ENCODE data around the gene BLVRB.
"Not testable (repeated sequence)": the region's sequence is repeated elsewhere in the genome, so short reads cannot be mapped to it uniquely, and the experiment has no call there.

Gene BLVRB

DNA sequence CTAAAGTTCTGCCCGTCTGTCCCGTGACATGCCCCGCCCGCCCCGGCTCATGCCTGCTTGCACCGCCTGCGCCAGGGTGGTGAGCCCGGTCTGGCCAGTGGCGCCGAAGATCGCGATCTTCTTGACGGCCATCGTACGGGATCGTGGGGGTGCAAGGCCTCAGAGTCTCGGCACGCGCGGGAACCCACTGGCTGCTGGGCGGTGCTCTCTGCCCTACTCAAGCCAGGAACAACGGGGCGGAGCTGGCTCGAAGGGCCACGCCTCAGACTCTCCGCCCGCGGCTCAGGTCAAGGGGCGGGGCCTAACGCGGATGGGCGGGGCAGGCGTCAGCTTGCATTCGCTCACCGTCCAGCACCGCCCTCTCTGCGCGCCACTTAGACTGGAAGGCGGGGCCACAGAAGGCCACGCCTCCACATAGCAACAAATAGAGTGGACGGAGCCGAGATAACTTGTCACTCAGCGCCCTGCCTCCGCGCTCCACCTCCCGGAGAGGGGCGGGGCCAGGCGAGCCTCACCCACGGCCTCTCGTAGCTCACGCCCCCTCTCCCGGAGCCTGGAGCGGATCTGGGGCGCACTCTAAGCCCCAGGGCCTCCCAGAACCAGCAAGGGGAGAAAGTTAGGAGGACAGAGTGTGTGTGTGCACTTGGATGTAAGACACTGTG lies at the start of gene BLVRB:
BLVRB (minus strand) TSS at position 189 of the 662 bp plus-strand sequence; CDS start at position 132, 57 bp downstream.
- peak; percentile 61 to 100 (median 98) for DNase-seq

DNA sequence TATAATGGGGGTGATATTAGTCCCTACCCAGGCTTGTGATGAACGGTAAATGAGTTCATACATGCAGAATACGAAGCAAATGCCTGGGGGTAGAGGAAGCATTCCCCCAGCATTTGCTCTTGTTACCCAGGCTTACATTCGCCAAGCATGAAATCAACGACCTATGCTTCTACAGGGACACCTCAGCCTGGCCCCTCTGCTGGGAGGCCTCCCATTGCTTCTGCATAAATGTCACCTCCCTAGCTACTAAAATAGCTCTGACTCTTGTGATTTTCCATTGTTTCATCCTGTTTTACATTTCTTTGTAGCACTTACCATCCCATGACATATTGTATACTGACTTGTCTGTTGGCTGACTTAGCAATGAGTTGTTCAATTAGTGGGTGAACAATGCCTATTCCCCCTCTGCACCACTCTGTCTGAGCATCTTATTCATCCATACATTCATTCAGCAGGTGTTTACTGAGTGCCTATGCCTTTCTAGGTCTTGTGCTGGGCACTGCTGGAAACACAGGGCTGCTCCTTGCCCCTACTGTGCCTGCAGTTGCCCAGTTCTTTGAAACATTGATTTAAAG lies 48.3 kb upstream of the BLVRB start:
- no peak for DNase-seq

DNA sequence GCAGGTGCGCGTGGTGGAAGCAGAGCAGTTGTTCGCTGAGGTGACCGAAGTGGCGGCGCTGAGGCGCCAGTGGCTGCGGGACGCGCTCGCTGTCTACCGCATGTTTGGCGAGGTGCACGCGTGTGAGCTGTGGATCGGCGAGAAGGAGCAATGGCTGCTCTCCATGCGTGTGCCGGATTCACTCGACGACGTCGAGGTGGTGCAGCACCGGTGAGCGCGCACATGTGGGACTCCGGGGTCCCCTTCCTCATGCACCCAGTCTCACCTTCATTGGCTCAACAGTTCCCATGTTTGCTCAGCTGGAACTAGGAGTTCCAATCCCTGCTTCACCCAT lies 47.8 kb upstream of the BLVRB start:
- DNase-seq = no peak

DNA sequence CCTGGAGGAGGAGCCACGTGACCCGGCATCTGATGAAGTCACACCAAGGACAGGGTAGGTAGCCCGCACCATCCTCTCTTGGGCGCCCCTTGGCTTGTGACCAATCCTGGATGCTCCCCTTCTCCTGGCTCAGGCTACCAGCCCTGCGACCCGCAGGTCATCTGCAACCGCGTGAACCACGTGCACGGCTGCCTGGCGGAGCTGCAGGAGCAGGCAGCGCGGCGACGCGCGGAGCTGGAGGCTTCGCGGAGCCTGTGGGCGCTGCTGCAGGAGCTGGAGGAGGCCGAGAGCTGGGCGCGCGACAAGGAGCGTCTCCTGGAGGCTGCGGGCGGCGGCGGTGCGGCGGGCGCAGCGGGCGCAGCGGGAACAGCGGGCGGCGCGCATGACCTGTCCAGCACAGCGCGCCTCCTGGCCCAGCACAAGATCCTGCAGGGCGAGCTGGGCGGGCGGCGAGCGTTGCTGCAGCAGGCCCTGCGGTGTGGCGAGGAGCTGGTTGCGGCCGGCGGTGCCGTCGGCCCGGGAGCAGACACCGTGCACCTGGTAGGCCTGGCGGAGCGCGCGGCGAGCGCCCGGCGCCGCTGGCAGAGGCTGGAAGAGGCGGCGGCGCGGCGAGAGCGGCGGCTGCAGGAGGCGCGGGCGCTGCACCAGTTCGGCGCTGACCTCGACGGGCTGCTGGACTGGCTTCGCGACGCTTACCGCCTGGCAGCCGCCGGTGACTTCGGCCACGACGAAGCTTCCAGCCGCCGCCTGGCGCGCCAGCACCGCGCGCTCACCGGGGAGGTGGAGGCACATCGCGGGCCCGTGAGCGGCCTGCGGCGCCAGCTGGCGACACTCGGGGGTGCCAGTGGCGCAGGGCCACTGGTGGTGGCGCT lies 47.2 kb upstream of the BLVRB start:
- no peak for DNase-seq

DNA sequence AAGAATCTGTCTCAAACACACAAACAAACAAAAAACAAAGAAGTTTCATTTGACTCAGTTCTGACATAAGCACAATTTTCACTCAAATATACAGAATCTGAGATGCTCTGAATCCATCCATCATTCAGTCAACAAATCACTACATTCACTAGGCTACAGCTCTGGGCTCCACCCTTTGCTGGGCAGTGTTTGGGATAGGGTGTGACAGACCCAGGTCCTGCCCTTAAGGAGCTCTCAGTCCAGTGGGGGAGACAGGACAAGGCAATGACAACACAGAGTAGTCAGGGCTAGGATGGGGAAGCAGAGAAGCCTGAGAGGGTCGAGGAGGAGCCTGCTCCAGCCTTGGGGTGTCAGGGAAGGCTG lies 46.5 kb upstream of the BLVRB start:
- no peak for DNase-seq

DNA sequence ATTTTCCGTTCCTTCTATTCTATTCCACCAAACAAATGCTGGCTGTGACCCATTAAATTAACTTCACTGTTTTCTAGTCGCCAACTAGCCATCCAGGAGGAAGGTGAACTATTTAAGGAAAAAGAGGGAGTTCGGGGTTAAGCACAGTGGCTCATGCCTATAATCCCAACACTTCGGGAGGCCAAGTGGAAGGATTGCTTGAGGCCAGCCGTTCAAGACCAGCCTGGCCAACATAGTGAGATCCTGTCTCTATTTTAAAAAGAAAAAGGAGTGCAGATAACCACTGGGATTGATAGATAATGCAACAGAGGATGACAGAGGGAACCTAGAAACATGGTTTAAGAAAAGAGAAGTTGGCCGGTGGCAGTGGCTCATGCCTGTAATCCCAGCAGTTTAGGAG lies 45.9 kb upstream of the BLVRB start:
- DNase-seq = no peak

DNA sequence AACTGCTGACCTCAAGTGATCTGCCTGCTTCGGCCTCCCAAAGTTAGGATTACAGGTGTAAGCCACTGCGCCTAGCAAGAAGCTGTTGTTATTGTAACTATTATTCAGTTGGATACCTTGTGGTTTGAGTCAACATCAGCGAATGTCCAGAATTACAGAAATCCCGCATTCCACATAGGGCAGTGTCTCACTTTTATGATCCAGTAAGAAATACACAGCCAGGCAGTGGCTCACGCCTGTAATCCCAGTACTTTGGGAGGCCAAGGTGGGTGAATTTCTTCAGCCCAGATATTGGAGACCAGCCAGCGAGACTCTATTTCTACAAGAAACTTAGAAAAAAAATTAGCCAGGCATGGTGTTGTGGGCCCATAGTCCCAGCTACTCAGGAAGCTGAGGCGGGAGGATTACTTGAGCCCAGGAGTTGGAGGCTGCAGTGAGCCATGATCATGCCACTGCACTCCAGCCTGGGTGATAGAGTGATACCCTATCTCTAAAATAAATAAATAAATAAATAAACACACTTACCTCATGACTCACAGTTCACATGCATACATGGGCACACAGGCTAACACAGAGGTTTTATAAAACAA lies 45.1 kb upstream of the BLVRB start:
- DNase-seq = no peak

DNA sequence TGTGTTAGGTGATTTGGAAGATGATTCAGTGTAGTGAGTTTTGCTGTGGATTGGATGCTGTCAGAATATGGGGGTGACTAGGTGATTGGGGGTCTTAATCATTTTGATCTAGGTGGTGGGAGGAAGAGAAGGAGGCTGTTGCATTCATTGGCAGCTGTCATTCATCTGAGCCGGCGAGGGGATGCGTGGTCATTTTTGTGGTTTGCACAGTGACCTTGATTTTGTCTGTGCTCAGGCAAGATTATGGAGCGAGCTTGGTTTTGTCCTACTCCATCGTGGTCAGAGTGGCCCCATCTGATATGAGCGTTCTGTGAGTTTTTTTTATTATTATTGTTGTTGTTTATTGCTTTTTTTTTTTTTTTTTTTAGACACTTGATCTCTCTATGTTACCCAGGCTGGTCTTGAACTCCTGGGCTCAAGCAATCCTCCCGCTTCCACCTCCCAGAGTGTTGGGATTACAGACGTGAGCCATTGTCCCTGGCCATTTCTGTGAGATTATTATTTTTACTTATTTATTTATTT lies 43.3 kb upstream of the BLVRB start:
- no peak for DNase-seq

DNA sequence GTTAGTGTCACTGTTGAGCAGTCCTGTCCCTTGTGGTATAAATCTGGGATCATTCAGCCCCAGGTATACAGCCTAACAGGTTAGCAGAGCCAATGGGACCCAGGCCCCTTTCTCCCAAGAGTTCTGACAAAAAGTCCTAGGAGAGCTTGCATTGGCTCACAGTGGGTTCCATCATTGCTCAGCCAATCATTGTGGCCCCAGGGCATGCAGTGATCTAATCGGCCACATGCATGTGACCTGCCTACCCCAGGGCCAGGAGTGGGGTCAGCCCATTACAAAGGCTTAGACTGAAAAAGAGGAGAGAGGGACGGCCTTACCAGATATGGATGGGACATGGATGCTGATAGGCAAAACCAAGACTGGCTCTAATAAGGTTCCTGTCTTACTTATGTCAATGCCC lies 42.3 kb upstream of the BLVRB start:
- no peak for DNase-seq

DNA sequence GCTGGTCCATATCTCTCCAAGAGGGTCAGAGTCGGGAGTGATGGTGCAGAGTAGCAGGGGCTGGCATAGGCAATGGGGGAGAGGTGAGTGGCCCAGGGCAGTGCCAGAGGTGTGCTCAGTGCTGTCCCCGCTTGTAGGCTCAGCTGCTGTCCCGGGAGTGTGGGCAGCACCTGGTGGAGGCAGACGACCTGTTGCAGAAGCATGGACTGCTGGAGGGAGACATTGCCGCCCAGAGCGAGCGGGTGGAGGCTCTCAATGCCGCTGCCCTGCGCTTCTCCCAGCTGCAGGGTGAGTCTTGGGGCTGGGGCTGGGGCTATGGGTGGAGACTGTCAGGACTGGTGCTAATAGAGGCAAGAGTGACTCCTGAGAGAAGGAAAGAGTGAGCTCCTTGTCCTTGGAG lies 40.6 kb upstream of the BLVRB start:
- no peak for DNase-seq

DNA sequence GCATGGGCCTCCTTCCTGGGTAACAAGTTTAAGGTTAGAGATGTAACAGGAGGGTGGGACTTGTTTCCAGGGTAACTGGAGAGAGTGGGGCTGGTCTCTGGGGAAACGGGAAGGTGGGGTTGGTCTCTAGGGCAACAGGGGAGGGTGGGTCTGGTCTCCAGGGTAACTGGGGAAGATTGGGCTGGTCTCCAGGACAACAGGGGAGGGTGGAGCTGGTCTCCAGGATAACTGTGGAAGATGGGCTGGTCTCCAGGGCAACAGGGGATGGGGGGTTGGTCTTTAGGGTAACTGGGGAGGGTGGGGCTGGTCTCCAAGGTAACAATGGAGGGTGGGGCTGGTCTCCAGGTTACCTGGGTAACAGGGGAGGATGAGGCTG lies 37.8 kb upstream of the BLVRB start:
- DNase-seq = peak in 33 of 58 donors; percentile 5 to 70 (median 43)

DNA sequence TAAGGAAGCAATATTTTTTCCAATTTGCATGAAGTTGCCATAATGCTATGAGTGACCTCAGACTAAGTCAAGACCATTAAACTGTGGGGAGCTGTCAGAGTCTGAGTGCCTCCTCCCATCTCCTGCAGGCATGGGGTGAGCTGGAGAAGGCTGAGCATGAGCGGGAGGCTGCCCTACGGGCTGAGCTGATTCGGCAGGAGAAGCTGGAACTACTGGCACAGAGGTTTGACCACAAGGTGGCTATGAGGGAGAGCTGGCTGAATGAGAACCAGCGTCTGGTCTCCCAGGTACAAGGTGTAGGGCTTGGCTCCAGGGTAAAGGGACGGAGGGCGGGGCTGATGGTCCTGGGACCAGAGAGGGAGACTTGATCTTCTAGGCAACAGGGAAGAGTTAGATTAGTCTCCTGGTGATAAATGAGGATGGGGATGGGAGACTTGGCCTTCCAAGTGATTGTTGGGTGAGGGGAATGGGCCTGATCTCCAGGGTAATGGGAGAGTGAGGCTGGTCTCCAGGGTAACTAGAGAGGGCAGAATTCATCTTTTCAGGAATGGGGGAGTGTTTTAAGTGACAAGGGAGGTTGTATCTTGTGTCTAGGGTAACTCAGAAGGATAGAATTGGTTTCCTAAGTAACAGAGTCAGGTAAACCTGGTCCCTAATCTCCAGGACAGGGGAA lies 37.2 kb upstream of the BLVRB start:
- no peak for DNase-seq

DNA sequence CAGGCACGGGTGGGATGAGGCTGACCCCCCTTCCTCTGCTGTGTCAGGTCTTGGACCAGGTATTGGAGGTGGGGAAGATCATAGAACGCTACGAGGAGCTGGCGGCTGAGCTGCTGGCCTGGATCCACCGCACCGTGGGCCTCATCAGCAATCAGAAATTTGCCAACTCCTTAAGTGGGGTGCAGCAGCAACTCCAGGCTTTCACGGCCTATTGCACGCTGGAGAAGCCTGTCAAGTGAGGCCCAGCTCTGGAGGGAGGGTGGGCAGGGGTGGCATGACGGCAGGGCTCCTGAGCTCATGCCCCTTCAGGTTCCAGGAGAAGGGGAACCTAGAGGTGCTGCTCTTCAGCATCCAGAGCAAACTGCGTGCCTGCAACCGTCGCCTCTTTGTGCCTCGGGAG lies 36.5 kb upstream of the BLVRB start:
- no peak for DNase-seq

DNA sequence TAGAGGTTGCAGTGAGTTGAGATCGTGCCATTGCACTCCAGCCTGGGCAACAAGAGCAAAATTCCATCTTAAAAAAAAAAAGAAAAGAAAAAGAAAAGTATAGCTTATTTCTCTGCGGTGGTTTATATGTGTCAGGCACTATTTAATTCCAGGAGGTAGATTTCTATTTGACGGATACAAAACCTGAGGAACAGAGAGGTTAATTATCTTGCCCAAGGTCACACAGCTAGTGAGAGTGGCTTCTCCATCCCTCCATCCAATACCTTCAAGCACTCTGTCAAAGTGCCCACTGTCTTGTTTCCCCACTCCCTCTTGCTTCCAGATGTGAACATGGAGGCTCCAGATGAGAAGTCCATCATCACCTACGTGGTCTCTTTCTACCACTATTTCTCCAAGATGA lies 36.1 kb upstream of the BLVRB start:
- no peak for DNase-seq

DNA sequence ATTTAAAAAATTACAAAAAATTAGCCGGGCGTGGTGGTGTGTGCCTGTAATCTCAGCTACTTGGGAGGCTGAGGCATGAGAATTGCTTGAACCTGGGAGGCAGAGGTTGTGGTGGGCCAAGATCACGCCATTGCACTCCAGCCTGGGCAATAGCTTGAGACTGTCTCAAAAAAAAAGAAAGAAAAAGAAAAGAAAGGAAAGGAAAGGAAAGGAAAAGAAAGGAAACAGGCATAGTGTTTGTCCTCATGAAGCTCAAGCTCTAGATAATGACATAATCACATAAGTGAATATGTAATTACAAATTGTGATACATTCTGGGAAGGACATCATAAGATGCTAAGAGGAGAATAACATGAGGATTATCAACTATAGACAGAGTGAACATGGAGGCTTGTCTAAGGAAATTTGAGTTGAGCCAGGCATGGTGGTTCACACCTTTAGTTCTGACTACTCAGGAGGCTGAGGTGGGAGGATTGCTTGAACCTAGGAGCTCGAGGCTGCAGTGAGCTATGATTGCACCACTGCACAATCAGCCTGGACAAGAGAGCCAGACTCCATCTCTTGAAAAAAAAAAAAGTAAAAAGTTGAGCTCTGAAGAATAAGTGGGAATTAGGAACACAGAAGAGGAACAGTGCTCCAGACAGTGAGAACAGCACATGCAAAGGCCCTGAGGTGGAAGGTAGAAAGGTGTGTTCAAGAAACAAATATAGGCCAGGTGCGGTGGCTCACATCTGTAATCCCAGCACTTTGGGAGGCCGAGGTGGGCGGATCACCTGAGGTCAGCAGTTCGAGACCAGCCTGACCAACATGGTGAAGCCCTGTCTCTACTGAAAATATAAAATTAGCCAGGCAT lies 35.4 kb upstream of the BLVRB start:
- DNase-seq = not testable (repeated sequence)

DNA sequence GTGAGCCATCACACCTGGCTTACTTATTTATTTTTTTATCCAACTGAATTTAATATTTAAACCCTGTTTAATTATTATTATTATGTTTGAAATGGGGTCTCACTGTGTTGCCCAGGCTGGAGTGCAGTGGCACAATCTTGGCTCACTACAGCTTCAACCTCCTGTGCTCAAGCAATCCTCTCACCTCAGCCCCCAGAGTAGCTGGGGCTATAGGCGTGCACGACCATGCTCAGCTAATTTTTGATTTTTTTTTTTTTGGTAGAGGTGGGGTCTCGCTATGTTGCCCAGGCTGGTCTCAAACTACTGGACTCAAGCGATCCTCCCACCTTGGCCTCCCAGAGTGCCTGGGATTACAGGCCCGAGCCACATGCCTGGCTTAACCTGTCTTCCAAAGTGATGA lies 33.8 kb upstream of the BLVRB start:
- no peak for DNase-seq

DNA sequence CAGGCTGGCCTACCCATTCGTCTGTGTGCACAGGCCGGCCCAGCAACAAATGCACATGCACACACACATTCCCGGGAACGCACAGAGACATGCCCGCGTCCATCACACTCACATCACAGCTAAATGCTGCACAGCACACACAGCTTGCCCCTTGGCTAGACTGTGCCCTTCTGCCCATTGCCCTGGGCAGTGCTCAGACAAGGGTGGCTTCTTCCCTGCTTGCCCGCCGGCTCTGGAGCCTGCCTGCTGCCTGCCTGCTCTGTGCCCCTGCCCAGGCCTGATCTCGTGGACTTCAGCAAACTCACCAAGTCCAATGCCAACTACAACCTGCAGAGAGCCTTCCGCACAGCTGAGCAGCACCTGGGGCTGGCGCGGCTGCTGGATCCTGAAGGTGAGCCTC lies 31.7 kb upstream of the BLVRB start:
- no peak for DNase-seq

DNA sequence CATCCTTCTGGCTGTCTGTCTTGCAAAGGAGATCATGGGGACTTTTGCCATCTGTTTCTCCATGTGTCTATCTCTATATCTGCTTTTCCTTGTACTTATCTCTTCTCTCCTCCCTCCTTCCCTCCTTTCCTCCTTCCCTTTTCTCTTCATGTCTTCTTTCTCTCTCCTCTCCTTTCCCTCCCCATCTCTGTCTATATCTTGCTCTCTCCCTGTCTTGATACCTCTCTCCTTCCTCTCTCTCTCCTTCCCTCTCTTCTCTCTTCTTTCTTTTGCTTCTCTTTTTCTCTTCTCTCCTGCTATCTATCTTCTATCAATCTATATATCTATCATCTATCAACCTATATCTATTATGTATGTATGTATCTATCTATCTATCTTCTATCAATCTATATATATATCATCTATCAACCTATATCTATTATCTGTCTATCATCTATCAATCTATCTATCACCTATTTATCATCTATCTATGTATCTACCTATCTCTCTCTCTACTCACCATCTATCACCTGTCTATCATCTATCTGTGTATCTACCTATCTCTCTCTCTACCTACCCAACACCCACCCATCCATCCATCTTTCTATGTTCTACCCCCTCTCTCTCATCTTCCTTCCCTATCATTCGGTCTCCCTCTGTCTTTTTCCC lies 28.8 kb upstream of the BLVRB start:
- no peak for DNase-seq

DNA sequence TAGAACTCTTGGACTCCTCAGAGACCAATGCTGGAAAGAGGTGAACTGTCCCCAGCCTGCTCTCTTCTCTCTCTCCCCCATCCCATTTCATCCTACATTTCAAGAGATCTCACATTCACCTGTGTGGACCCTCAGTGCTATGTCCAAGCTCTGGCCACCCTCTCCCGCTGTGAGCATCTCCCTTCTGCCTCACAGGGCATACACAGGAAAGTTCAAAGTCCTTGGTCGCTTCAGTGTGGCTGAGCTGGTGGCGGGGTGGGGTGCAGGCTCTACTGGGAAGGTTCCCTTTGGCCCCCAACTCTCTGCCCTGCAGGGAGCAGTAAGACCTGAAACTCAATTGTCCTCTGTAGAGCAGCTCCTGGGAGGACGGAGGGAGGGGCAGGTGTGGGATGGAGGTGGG lies 28.2 kb upstream of the BLVRB start:
- DNase-seq = no peak

DNA sequence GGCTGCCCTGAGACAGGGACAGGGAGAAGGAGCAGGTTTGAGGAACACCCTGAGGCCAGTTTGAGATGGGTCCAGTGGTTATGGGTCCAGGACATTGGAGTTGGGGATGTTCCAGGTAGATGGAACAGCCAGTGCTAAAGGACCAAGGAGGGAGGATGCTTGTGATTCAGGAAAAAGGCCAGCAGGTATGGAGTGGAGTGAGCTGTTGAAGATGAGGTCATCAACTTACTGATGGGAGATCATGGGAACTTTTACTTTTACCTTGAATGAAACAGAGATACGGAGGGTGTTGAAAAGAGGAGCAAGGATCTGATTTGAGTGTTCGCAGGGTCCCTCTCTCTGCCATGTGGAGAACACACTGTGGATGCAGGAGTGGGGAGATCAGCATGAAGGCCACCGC lies 26.7 kb upstream of the BLVRB start:
- no peak for DNase-seq

All from anterior cingulate cortex (tissue), 58 donors.